Measurements from ENCODE around the gene BAHCC1.

The BAHCC1 gene

DNA sequence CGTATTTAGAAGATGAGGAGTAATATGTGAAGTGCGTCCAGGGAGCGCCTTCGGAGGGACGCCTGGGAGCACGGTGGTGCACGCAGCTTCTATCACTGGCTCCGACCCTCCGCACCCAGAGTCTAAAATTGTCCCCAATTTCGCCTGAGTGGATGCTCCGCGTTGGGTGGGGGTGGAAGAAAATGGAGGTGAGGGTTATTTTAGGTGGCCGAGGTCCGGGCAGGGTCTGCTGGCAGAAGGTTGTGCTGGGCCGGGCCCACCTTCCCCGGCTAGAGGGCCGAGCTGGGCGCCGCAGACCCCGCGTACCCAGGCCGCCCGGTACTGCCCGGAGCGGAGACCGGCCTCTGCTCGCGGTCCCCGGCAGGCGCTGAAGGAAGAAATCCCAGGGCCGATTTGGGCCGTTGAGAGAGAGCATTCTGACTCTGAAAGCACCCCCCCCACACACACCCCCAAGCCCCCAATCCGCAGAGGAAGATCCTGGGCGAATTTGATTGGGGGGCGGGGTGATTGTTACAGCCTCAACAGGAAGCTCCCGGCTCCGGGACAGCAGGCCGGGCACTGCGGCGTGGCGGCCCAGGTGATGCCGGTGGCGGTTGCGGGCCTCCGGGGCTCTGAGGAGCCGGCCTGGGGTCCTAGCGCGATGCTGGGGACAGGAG is 3.0 kb downstream of the BAHCC1 start:
- DNase-seq (ENCODE audit: low spot score), result no peak

DNA sequence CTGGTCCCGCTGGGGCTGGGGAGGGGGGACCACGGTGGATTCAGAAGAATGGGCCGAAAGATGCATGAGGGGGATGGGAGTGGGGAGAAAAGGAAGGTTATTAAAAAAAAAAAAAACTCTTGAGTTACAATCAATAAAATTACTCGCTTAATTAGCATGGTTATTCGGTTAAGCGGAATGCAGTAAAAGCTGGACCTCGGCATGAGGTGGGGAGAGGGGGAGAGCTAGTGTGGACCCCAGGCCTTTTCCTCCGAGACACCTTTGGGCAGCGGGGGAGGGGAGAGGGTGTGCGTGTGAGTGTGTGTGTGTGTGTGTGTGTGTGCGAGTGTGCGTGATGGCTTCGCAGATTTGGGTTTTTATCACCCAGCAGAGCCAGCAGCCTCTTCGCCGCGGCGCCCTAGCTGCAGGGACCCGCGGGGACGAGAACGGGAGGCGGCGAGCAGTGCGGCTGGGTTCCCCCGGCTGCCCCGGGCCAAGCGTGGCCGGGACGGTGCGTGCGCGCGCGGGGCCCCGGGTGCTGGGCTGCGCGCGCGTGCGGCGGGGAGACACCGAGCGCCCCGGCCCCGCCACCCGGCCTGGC is 3.7 kb downstream of the BAHCC1 start:
- no peak for DNase-seq (ENCODE audit: low spot score)

DNA sequence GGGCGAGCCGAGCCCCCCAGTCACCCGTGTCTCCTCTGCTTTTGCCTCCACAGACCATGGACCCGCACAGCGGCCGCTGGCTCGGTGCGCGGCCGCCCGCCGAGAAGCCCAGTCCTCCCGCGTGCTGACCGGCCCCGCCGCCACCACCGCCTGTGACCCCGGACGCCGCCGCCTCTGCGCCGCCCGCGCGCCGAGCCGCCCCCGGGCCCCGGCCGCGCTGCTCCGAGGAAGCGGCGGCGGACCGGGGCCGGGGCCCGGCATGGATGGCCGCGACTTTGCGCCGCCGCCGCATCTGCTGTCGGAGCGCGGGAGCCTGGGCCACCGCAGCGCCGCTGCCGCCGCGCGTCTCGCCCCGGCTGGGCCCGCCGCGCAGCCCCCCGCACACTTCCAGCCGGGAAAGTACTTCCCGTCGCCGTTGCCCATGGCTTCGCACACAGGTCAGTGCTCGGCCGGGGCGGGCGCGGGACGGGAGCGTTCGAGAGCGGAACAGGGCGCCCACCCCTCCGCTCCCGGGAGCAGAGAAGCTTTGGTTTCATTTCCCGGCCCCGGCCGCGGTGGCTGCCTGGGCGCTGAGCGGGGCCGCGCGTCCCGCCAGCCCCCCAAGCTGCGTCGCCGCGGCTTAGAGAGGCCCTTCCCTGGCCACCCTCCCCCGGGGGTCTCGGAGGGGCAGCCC is 4.4 kb downstream of the BAHCC1 start:
- DNase-seq (ENCODE audit: low spot score), result no peak

DNA sequence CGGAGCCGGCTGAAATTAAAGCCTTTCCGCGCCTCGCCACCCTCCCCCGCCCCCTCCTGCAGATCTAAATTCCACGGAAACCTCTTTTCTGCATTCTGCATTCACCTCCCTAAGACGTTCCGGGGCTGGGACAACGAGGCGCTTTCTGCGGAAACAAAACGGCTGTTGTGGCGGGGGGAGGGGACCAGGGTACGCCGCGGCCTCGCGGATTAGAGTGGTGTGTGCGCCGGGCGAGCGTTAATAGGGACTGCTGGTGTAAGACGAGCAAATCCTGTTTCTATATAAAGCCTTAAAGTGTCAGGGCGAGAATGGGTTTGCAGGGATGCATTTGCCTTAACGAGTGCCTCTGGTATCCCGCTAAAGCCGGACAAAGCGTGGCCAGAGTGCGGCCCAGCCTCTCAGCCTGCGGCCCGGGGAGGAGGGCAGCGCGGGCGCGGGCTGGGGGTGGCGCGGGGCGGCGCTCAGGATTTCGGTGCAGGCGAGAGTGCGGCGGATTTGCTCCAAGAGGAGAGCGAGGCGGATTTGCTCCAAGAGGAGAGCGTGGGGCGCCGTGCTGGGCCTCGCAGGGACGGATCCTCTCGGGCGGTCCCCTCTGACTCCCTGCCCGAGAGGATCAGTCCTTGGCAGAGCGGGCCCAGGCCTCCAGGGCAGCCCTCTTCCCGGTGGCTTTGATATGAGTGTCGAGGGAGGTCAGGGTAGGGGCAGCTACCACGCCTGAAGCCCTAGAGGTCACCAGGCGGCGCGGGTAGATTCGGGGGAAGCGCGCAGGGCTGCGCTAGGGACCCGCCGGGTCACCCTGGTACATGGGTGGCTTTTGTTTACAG is 5.1 kb downstream of the BAHCC1 start:
- no peak for DNase-seq (ENCODE audit: low spot score)

DNA sequence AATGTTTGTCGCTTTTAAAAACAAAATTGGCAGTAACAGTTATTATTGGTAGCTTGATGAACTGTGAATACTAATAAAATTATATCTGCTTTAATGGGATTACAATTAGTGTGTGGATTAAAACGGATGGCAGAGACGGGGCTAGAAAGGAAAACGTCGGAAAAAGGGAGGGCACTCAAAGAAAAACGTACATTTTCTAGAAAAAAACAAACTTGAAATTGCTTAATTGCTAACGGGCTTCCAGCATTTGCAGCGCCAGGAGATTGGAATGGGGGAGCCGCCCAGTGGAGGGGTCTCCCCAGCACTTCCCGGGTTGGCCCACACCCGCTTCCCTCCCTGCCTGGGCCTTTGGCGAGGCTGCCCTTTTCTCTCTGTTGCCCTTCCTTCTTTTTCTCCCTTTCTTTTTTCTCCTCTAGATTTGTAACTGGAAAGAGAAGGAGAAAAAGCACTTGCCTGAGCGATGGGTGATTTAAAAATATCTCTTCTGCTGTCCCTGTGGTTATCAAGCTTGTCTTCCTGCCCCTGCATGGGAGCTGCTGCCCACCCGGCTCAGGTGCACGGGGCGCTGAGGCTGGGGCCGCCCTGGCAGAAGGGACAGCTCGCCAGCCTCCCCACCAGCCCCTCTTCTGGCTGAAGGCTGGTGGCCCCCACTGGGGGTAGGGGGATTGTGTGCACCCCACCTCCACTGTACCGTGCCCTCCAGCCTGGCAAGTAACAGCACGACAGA is 5.9 kb downstream of the BAHCC1 start:
- DNase-seq (ENCODE audit: low spot score), result no peak

DNA sequence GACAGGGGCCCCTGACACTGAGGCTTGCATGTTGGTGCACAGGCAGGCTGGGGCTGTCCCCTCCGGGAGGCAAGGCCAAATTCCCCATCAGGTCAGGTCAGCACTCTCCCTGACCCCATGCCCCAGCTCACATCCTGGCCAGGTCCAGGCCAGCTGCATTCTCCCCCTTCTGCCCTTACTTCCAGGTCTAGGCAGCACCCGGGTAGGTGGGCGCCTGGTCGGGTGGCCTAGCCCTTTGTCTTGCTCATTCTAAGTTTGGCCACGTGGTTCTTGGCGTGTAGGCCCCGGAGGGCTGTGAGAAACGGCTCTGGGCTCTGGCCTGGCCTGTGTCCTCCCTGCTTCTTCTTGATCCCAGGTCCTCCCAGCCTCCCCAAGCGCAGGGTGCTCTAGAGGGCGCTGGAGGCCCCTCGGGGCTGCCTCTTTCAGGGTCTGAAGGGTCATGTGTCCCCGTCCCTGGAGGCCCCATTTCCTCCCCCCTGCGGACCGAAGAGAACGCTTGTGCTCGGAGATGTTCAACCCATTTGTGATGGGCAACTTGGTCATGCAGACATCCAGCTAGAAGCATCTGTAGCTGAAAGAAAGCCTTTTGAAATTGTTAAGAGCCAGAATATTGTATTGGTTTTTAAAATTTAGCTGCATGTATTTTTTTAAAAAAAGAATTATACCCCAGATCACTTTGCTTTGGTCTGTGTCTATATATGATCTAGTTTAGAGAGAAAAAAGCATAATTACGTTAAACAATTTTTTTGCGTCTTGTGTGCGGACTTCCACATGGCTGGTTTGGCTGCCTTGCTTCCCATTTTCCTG is 6.7 kb downstream of the BAHCC1 start:
- DNase-seq (ENCODE audit: low spot score), result no peak

DNA sequence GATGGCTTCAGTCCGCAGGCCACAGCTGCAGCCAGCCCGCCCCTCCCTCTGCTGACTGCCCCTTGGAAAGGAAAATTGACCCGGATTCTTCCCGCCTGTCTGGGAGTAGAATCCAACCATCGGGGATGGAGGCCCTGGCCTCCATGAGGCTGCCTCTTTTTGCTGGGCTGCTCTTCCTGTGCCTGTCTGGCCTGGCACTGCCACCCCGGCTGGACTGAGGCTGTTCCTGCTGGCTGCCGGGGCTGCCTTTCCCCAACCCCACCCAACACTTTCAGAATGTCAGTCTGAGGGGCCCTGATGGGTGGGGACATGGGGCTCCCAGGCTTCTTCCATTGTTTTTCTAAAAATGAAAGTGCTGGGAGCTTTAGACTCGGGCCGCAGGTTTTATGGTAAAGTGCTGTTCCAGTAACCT is 7.3 kb downstream of the BAHCC1 start:
- no peak for DNase-seq (ENCODE audit: low spot score)

DNA sequence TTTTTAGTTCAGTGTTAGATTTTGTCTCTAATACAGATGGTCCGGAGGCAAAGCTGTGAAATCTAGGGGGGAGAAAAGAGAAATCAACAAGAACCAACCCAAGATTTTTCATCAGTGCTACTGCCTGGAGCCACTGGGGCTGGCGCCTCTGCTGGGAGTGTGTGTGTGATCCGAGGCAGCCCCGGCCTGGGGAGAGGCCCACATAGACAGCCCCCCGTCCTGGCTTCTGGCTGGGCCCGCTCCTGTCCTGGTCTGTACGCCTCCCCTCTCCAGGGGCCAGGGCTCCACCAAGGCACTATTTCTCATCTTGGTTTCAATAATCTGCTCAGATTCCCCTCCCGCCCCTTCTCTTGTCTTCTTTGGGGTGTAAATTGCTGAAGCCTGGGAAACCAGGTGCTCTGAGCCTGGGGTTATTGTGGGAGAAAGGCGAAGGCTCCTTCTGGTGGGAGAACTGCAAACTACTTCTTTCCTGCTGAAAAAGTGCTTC is 7.8 kb downstream of the BAHCC1 start:
- no peak for DNase-seq (ENCODE audit: low spot score)

DNA sequence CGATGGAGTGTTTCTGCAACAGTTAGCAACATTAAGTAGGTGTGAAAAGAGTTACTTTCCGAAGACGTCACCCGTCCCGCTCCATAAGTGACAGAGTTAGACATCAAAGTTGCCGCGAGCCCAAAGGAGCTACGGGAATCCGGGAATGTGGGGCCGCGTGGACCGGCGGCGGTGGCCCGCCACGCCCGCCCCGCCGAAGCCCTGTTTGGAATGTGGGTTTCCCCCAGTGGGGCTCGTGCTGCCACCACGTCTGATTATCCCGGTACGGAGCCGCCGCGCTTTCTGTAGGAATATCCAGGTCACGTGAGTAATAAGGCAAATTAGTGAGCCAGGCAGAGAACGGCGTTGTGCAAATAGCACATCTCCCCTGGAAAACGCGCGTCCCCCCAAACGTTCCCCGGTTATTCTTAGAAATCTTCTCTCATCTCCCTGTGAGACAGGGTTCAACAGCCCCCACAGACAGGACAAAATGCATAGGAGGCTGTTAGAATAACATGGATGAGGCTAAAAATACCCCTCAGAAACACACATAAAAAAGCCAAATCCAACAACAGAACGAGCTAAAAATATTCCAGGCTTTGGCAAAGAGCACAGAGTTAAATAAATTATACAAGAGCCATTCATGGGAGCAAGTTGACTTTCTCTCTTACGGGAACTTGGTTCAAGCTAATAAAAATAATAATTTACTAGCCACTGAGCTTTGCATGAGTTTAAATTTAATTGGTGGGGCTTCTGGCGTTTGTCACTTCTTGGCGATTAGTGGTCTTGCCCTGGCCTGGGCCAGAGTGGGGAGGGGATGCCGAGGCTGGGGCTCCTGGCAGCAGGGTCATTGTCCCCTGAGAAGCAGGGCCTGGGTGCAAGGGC is 8.6 kb downstream of the BAHCC1 start:
- no peak for DNase-seq (ENCODE audit: low spot score)

DNA sequence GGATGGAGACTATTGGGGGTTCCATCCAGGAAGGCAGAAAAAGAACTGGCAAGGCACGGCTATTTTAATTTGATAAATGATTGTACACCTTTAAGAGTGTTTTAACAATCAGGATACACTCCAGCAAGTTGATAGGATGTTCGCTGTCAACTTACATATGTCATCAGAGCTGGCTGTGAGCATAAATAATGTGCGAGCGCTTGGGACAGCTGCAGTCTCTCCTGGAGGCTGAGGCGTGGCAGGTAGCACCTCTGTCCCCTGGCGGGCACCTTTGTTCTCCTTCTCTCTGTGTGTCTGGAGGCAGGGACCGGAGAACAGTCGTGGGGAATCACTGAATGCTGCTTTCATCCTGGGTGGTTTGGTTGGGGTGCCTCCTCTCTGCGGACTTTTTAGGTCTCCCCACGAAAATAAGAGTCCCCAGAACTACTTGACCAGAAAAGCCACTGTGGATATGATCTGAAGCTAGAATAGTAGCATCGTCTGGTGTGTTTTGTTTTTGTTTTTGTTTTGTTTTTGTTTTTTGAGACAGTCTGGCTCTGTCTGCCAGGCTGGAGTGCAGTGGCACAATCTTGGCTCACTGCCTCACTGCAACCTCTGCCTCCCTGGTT is 9.4 kb downstream of the BAHCC1 start:
- no peak for DNase-seq (ENCODE audit: low spot score)

DNA sequence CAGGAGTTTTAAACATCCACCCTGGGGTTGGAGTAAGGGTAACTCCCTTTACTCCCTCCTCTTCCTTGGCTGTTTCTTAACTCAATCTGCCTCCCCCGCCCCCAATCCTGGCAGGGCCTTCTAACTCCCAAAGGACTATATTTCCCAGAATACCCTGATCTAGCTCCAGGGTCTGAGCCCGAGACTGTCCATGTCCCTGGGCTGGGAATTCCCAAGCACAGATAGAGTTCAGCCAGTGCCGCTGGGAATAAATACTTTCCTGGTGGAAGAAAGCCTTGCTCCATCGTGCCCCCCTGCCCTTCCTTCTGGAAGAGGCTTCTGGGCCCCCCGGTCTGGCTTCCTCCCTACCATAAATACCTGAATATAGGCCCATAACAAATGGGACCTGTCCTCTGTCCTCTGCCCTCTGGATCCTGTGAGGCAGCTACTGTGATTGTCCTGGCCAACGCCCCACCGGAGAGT is 10.2 kb downstream of the BAHCC1 start:
- DNase-seq (ENCODE audit: low spot score), result no peak

DNA sequence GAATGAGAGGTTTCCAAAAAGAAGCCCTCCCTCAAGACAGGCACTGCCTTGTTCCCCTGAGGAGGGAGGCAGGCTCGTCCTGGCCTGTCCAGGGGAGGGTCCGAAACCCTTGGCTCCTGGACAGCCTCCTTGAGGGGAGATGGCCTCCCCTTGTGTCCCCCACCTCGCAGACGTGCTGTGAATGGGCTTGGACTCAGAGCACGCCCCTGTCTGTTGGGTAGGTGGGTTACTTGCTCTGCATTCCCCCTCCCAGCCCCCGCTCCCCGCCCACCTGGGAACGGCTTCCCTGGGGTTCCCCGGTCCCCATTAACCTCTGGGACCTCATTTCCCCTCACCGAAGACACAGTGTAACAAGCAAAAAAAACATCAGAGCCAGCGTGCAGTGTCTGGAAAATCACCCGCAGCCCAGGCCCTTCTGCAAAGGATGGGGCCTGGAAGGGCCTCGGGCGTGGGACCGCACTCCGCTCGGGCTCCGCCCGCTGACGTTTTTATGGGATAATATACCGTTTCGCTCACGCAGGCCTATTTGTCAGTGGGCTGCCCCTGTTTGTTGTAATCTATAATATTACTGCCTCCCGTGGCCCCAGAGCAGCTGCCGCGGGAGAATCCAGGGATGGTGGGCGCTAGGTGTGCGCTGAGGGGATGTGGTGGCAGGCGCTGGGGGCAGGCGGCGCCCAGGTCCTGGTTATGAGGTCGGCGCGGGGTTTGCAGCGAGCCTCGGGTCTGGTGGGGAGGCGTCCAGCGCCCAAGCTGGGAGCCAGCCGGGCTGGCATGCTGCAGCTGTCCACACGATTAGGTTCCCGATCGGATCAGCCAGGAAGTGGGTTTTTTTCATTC is 11.1 kb downstream of the BAHCC1 start:
- no peak for DNase-seq (ENCODE audit: low spot score)

DNA sequence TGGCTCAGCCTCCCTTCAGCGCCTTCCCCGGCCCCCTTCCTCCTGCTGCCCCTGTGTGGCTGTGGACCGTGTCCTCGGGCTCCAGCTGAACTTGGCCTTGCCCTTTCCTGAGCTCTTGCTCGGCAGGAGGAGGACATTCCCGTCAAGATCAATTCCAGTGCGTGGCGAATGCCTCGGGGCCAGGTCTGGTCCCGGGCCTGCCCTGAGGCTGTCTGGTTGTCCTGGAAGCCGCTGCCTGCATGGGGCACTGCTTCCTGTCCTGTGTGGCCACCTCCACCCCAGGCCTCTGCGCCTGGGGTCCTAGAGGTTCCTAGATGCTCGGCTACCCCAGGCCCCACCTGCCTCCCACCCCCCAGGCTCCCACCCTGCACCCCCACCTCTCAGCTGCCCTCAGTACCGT is 12.8 kb downstream of the BAHCC1 start:
- DNase-seq (ENCODE audit: low spot score), result no peak

DNA sequence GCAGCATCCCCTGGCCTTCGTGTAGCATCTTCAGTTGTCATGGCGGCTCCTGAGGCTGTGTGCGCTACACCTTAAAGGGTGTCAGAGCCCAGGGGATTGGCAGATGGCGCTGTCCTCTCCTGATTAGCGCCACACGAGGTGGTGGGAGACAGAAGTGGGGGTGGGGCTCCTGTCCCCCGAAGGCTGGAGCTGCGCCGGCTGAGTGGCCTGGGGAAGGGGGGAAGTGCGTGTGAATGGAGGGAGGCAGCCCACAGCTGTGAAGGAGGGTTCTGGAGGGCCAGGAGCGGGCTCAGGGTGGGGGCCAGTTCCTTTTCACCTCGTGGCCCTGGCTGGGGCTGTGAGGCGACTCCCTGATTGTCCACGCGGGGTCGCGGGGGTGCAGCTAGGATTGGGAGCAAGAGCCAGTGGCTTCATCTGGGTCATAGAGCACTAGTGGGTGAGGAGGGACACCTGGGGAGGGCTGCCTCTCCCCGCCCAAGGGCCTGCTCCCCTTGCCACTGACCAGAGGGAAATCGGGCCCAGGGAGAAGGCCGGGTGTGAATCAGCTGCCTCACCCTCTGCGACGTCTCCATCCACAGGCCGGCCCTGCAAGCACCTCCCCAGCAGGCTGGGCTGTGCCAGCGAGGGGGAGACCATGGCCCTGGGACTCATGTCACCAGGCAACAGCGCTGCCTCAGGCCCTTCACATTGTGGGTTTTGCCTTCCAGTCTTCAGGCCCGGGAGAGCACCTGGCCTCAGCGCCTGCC is 14.1 kb downstream of the BAHCC1 start:
- no peak for DNase-seq (ENCODE audit: low spot score)

DNA sequence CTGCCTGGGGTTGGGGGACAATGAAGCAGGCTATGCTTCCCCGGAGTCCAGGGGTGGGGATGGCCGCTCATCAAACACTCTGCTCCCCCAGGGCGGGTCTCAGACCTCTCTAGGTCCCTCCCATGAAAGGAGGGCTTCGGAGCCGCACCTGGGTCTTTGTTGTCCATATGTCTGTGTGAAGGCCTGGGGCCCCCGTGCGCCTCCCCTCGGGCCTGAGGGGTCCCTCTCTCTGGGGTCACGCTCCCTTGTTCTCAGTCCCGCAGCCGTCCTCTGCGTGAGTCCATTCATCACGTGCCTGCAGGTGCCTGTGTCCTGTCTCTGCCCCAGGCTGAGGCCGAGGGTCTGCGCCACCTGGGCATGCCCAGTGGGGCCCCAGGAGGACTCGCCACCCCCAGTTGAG is 15.6 kb downstream of the BAHCC1 start:
- DNase-seq (ENCODE audit: low spot score), result no peak

DNA sequence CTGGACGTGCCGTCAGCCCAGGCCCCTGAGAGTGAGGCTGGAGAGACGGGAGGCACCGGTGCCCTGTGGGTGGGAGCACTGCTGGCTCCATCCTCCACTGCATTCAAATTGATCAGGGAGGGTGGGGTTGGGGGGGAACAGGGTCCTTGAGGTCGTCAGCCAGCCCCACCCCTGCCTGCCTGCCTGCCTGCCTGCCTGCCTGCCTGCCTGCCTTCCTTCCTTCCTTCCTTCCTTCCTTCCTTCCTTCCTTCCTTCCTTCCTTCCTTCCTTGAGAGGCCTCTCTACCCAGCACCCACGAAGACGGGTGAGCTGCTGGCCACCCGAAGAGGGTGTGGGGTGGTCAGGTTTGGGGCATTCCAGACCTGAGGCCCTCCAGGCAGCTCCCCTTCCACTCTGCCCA is 16.0 kb downstream of the BAHCC1 start:
- no peak for DNase-seq (ENCODE audit: low spot score)

DNA sequence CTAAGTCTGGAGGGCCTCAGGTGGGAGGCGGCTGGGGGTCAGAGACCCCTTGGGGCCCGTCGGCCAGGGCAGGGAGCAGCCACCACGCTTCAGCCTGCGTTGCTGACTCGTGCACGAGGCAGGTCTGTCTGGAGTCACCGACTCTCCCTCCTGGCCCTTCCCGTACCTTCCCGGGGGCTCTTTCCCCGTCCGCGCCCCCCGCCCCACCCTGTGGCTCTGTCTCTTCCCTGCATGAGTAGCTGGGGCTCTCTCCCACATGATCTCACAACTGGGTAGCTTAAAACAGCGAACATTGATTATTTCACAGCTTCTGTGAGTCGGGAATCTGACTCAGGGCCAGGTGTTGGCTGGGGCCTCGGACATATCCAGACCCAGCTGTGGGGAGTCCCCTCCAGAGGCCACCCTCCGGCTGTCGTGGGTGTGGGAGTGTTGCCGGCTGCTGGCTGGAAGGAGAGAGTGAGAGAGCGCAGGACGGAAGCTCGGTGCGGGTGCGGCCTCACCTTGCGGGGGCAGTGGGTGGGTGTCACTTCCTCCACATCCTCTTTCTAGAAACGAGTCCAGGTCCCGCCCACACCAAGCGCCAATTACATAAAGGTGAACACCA is 17.3 kb downstream of the BAHCC1 start:
- DNase-seq (ENCODE audit: low spot score), result no peak
